Activated T-helper 9 cell treated with anti-CD3 and anti-CD28 coated beads, Interleukin-2, amount 50 U/mL, for 16 hours (primary cell): ENCODE data around the gene RDH12.

Experiments
- DNase-seq: peaks from one replicate; pipeline ENCODE4 v3.0.0-alpha.2; 2020; ENCODE audit warnings: low read depth

RDH12 gene

GRCh38 chr14:67749341-67750084, 47.8 kb downstream of the RDH12 start:
- DNase-seq = no peak

- DNase-seq = no peak
Measured at GRCh38 chr14:67756496-67756895, 54.8 kb downstream of the RDH12 start.

- no peak for DNase-seq
Measured at GRCh38 chr14:67757175-67757574, 55.5 kb downstream of the RDH12 start.

- no peak for DNase-seq
Measured at GRCh38 chr14:67759916-67760315, 58.2 kb downstream of the RDH12 start.

GRCh38 chr14:67762051-67762450, 60.4 kb downstream of the RDH12 start:
- DNase-seq = no peak

- no peak for DNase-seq
Measured at GRCh38 chr14:67763158-67763822, 61.6 kb downstream of the RDH12 start.

GRCh38 chr14:67764496-67764895, 62.8 kb downstream of the RDH12 start:
- no peak for DNase-seq

GRCh38 chr14:67765192-67765834, 63.6 kb downstream of the RDH12 start:
- DNase-seq = no peak

- DNase-seq = no peak
Measured at GRCh38 chr14:67766035-67766680, 64.5 kb downstream of the RDH12 start.

- no peak for DNase-seq
Measured at GRCh38 chr14:67768219-67768618, 66.5 kb downstream of the RDH12 start.

- no peak for DNase-seq
Measured at GRCh38 chr14:67773844-67774377, 72.2 kb downstream of the RDH12 start.

- DNase-seq = no peak
Measured at GRCh38 chr14:67776653-67777322, 75.1 kb downstream of the RDH12 start.

GRCh38 chr14:67778792-67779191, 77.1 kb downstream of the RDH12 start:
- no peak for DNase-seq

GRCh38 chr14:67782090-67782489, 80.4 kb downstream of the RDH12 start:
- DNase-seq = no peak
